K562 (cell line): Measurements from ENCODE around the gene TIMM50. TPM values are rescaled to one million over a fixed set of nuclear protein-coding genes. Genes with fewer than 3 reads are reported as not detected.
A peak's percentile ranks its signal among the peaks of the same experiment; 100 is the strongest.

Source experiments
- ATAC-seq: fragments of 200-7000 bp; cut with Tn5 transposase; 3 replicates; pipeline ENCODE4 v1.9.1; 2020; ENCODE audit warnings: moderate library complexity
- BruUV-seq: library from RNA; stranded (reverse); fragments of 400-500 nt; replicated peaks from 2 replicates; lab custom pipeline; 2021; lab: Mats Ljungman, UMichigan
- CTCF ChIA-PET: fragments of 300-600 bp; formaldehyde crosslinking; extraction: SDS; loops from one replicate; lab custom pipeline; 2021; ENCODE audit warnings: low intra/inter-chr PET ratio; lab: Yijun Ruan, JAX
- POLR2A ChIA-PET: fragments of 300-600, 350-650 bp; sonication (Branson Sonifier 250); formaldehyde crosslinking; extraction: SDS; loops from one replicate; lab custom pipeline; 2021; ENCODE audit warnings: antibody characterized with exemption, inconsistent platforms; lab: Yijun Ruan, JAX
- DNase-seq, 4 experiments: peaks; one replicate each; pipeline versions ENCODE4 v3.0.0 to v3.0.0-alpha.2; 2011 to 2018; ENCODE audit warnings: low spot score in 3 of 4, mixed read lengths in 3 of 4; ENCODE audit errors: extremely low read depth in 1 of 4
- FAIRE-seq: peaks from 2 replicates; lab custom pipeline; 2011; peaks lifted over from hg19 to GRCh38; lab: Jason Lieb, UNC
- H2AFZ ChIP-seq: 2 replicates; pipeline ENCODE4 v1.6.0; 2011; ENCODE audit warnings: low read depth, low read length, control low read depth, inconsistent platforms
- H3K27ac ChIP-seq: fragments of 200-600 bp; 3 replicates; pipeline ENCODE4 v1.8.0; 2011; ENCODE audit warnings: low read depth, mild to moderate bottlenecking, control low read depth, inconsistent platforms, low read length, moderate library complexity, mixed read lengths; ENCODE audit errors: extremely low read depth
- H3K27me3 ChIP-seq, 2 experiments: fragments of 300-600 bp in 1 of 2; 2 replicates in 1 of 2; 3 replicates in 1 of 2; pipeline versions ENCODE4 v1.6.0 to v1.8.0; 2011; ENCODE audit warnings: inconsistent platforms in 2 of 2, low read length in 2 of 2, mild to moderate bottlenecking in 1 of 2, mixed read lengths in 1 of 2, moderate library complexity in 1 of 2; ENCODE audit not compliant: control insufficient read depth in 2 of 2, insufficient read depth in 2 of 2
- H3K36me3 ChIP-seq: fragments of 300-600 bp; 3 replicates; pipeline ENCODE4 v1.8.0; 2011; ENCODE audit warnings: mild to moderate bottlenecking, low read length, inconsistent platforms; ENCODE audit not compliant: control insufficient read depth, insufficient read depth
- H3K4me1 ChIP-seq, 2 experiments: fragments of 200-600 bp in 1 of 2; replicated peaks in 1 of 2; 2 replicates in 1 of 2; 3 replicates in 1 of 2; pipeline versions ENCODE4 v1.5.1 to v1.8.0; 2011; ENCODE audit warnings: inconsistent platforms in 2 of 2, low read length in 2 of 2, mild to moderate bottlenecking in 1 of 2, mixed read lengths in 1 of 2, moderate library complexity in 1 of 2; ENCODE audit not compliant: control insufficient read depth in 2 of 2, insufficient read depth in 2 of 2
- H3K4me2 ChIP-seq: 2 replicates; pipeline ENCODE4 v1.6.1; 2011; ENCODE audit warnings: low read length, control low read depth, inconsistent platforms, mixed read lengths; ENCODE audit not compliant: insufficient read depth
- H3K4me3 ChIP-seq: fragments of 200-600 bp; sonication (generic), shearing (Covaris generic); 2 replicates; pipeline ENCODE4 v1.5.1; 2016; ENCODE audit warnings: control low read depth, inconsistent platforms
- H3K79me2 ChIP-seq: fragments of 200-600 bp; 3 replicates; pipeline ENCODE4 v1.8.0; 2011; ENCODE audit warnings: low read length, inconsistent platforms; ENCODE audit not compliant: control insufficient read depth, insufficient read depth
- H3K9ac ChIP-seq, 2 experiments: 2 replicates each; pipeline versions ENCODE4 v1.6.0 to v1.6.1; 2011; ENCODE audit warnings: low read depth in 2 of 2, low read length in 2 of 2, control low read depth in 1 of 2, inconsistent platforms in 1 of 2, mild to moderate bottlenecking in 1 of 2, mixed read lengths in 1 of 2; ENCODE audit not compliant: insufficient read depth in 1 of 2
- H3K9me1 ChIP-seq: one replicate; pipeline ENCODE4 v1.6.0; 2011; ENCODE audit warnings: inconsistent platforms, mild to moderate bottlenecking, low read length, moderate library complexity; ENCODE audit not compliant: control insufficient read depth, insufficient read depth
- H3K9me3 ChIP-seq: replicated peaks from 2 replicates; pipeline ENCODE4 v1.5.1; 2011; ENCODE audit warnings: low read depth, low read length, inconsistent platforms; ENCODE audit not compliant: control insufficient read depth, insufficient read depth
- H4K20me1 ChIP-seq: replicated peaks from 2 replicates; pipeline ENCODE4 v1.6.1; 2011; ENCODE audit warnings: low read length, inconsistent platforms, mixed read lengths; ENCODE audit not compliant: control insufficient read depth, insufficient read depth
- ADNP ChIP-seq: fragments of 200-800 bp; sonication (Bioruptor generic); IDR thresholded peaks from 2 replicates; pipeline ENCODE4 v1.6.1; 2016; ENCODE audit warnings: missing genetic modification characterization, missing compliant biosample characterization
- ATF3 ChIP-seq, 2 experiments: fragments of 450-650 bp in 1 of 2; sonication (generic) in 1 of 2; formaldehyde crosslinking in 1 of 2; IDR thresholded peaks in 1 of 2; conservative IDR thresholded peaks in 1 of 2; 2 replicates each; pipeline versions ENCODE4 v1.6.1 to v1.8.1; 2016 to 2023; ENCODE audit warnings: mild to moderate bottlenecking in 2 of 2, moderate library complexity in 2 of 2, inconsistent platforms in 1 of 2, missing genetic modification reagents in 1 of 2
- BCOR ChIP-seq: fragments of 450-650 bp; IDR thresholded peaks from 2 replicates; pipeline ENCODE4 v1.6.1; 2016
- BRD4 ChIP-seq: fragments of 200-600 bp; sonication (generic); IDR thresholded peaks from 2 replicates; pipeline ENCODE4 v1.6.1; 2017; ENCODE audit warnings: inconsistent platforms
- BRD9 ChIP-seq: fragments of 450-650 bp; IDR thresholded peaks from 2 replicates; pipeline ENCODE4 v1.6.1; 2018; ENCODE audit warnings: low read depth; ENCODE audit not compliant: partially characterized antibody
- FOS ChIP-seq: IDR thresholded peaks from 3 replicates; pipeline ENCODE4 v1.6.1; 2011; ENCODE audit not compliant: insufficient read length; ENCODE audit errors: extremely low read depth
- FOXP4 ChIP-seq: sonication (generic); formaldehyde crosslinking; IDR thresholded peaks from 2 replicates; pipeline ENCODE4 v1.8.0; 2022; ENCODE audit warnings: mild to moderate bottlenecking, missing genetic modification reagents, borderline replicate concordance
- GATA2 ChIP-seq: sonication (generic); formaldehyde crosslinking; IDR thresholded peaks from 2 replicates; pipeline ENCODE4 v1.4.0; 2020; ENCODE audit warnings: mild to moderate bottlenecking, missing genetic modification reagents
- GTF2F1 ChIP-seq: IDR thresholded peaks from 2 replicates; pipeline ENCODE4 v1.6.1; 2011; ENCODE audit warnings: low read depth, low read length, improper control_type of control experiment
- HDAC6 ChIP-seq: IDR thresholded peaks from 2 replicates; pipeline ENCODE4 v1.6.1; 2012; ENCODE audit warnings: low read depth, mild to moderate bottlenecking, control low read depth, inconsistent platforms, low read length, moderate library complexity
- HMG20A ChIP-seq: fragments of 450-650 bp; formaldehyde crosslinking; conservative IDR thresholded peaks from 2 replicates; pipeline ENCODE4 v1.4.0; 2020; ENCODE audit warnings: mild to moderate bottlenecking, mixed read lengths
- KDM1A ChIP-seq, 2 experiments: fragments of 450-650 bp; IDR thresholded peaks; 2 replicates each; pipeline ENCODE4 v1.6.1; 2016; ENCODE audit warnings: mild to moderate bottlenecking in 2 of 2
- MITF ChIP-seq: IDR thresholded peaks from 2 replicates; pipeline ENCODE4 v1.6.1; 2014; ENCODE audit warnings: antibody characterized with exemption
- PCBP1 ChIP-seq: fragments of 200-400 bp; formaldehyde crosslinking; IDR thresholded peaks from 2 replicates; pipeline ENCODE4 v1.6.1; 2018; ENCODE audit warnings: mild to moderate bottlenecking, low read depth, low read length; ENCODE audit not compliant: poor library complexity, severe bottlenecking
- POLR2A ChIP-seq: fragments of 450-650 bp; conservative IDR thresholded peaks from 2 replicates; pipeline ENCODE4 v1.6.1; 2016
- RBM14 ChIP-seq: fragments of 200-400 bp; formaldehyde crosslinking; IDR thresholded peaks from 2 replicates; pipeline ENCODE4 v1.6.1; 2018; ENCODE audit warnings: low read depth, mild to moderate bottlenecking, low read length, moderate library complexity, borderline replicate concordance; ENCODE audit not compliant: insufficient read depth
- RBM25 ChIP-seq: fragments of 200-400 bp; formaldehyde crosslinking; IDR thresholded peaks from 2 replicates; pipeline ENCODE4 v1.6.1; 2018; ENCODE audit warnings: low read length, low read depth, moderate library complexity; ENCODE audit not compliant: severe bottlenecking
- SMARCC2 ChIP-seq: fragments of 450-650 bp; IDR thresholded peaks from 2 replicates; pipeline ENCODE4 v1.6.1; 2017; ENCODE audit warnings: antibody characterized with exemption, moderate library complexity, mild to moderate bottlenecking, low read depth
- XRCC4 ChIP-seq: IDR thresholded peaks from one replicate; pipeline ENCODE4 v1.6.1; 2011; ENCODE audit not compliant: insufficient read depth, insufficient read length; ENCODE audit errors: extremely low read depth
- ZNF589 ChIP-seq: fragments of 200-800 bp; sonication (Bioruptor generic); IDR thresholded peaks from 2 replicates; pipeline ENCODE4 v1.6.1; 2016; ENCODE audit warnings: low read depth, missing genetic modification characterization, missing compliant biosample characterization
- WGBS: fragments of 100-300 bp; shearing (Covaris generic); methylation state at CpG from one replicate; pipeline ENCODE4 v1.1.6; 2016; ENCODE audit warnings: low coverage, mixed read lengths; ENCODE audit not compliant: insufficient coverage; ENCODE audit errors: missing lambda C conversion rate; 5-methylcytosine and 5-hydroxymethylcytosine counted together
- in situ Hi-C: fragments of 300-500 bp; cut with MboI; formaldehyde crosslinking; loops from 4 replicates; pipeline ENCODE4 v1.15.0; 2018; ENCODE audit warnings: inconsistent platforms, mixed read lengths
- intact Hi-C: fragments of 100-400 bp; cut with micrococcal nuclease; formaldehyde crosslinking; loops from 2 replicates; pipeline ENCODE4 v1.14.2; 2022
- polyA plus RNA-seq, 8 experiments: library from polyadenylated mRNA; depleted of rRNA in 4 of 8; stranded (reverse) in 5 of 8; unstranded in 3 of 8; fragments of >200 nt; fragmentation: Nextera tagmentation in 2 of 8; fragmentation: Illumina TruSeq in 1 of 8; extraction: Ambion mirVana in 2 of 8; extraction: Trizol in 1 of 8; gene quantifications; 2 replicates each; pipeline versions ENCODE4 v1.2.1 to v1.2.3, GENCODE V29; 2011 to 2014; ENCODE audit warnings: inconsistent platforms in 1 of 8, missing spikeins in 1 of 8
- total RNA-seq, 7 experiments: library from RNA; depleted of rRNA in 6 of 7; stranded (reverse); fragments of >200 nt in 6 of 7; fragmentation: Illumina TruSeq in 2 of 7; extraction: Trizol in 2 of 7; gene quantifications; 2 replicates each; pipeline versions ENCODE4 v1.2.1 to v1.2.3, GENCODE V29; 2011 to 2021; ENCODE audit warnings: low replicate concordance in 1 of 7

TIMM50 gene
- total and polyA plus RNA-seq, 9 of the 15 experiments (the other 6 are each of a cell fraction or from before 2014, with no cell fraction given): 28.3 to 221 (median 170) TPM

GRCh38 chr19:39492225-39492624 lies 11.6 kb downstream of the TIMM50 start:
- no peaks in the 10 kb centered on the region for H4K20me1 ChIP-seq
- H3K79me2 ChIP-seq: no peaks in the 10 kb centered on the region
- no peak overlapping the region for H3K4me2 ChIP-seq
- no peaks in the 10 kb centered on the region for H3K27me3 ChIP-seq
- CTCF ChIA-PET: no interaction called here
- 94% methylated on average over 6 of the region's 6 CpGs for WGBS
- ATAC-seq (0 out of 3 replicates have a peak, but pooled peaks have one; percentile 14), FAIRE-seq (no peak), DNase-seq (no peak)
- peaks cover 45% of the 10 kb centered on the region; the same call in 2 of the 3 replicates for H3K36me3 ChIP-seq
- H3K9me1 ChIP-seq: no peaks in the 10 kb centered on the region
- no peak overlapping the region for H3K4me3 ChIP-seq
- no peak overlapping the region for H3K27ac ChIP-seq
- H3K9ac ChIP-seq: no peak overlapping the region
- TSS peak; percentile 38 for BruUV-seq
- H3K4me1 ChIP-seq: peaks cover 0 to 3% of the 10 kb centered on the region in 2 experiments; a peak in 1 of 5 replicates
- H3K9me3 ChIP-seq: no peaks in the 10 kb centered on the region
- intact Hi-C loops (no loop called here), in situ Hi-C loops (no loop called here)
- no peak overlapping the region for H2AFZ ChIP-seq
- POLR2A ChIA-PET: interaction anchor here (0.6 to 1.2 kb wide), 4 partner anchors 9 to 57 kb away, joined by 3 to 6 read pairs (median 3); partner anchors contain the start of genes RPS16, SELENOV and TIMM50
- no peak for TF ChIP-seq PCBP1
- peak; percentile 51; the same call in 1 of the 2 replicates for TF ChIP-seq POLR2A
- TF ChIP-seq GTF2F1: no peak
- TF ChIP-seq ATF3 (IDR thresholded peaks at IDR 0.05): no peak
- TF ChIP-seq ATF3 (CRISPR knock-in tag; conservative IDR thresholded peaks at IDR 0.05): no peak
- no peak for TF ChIP-seq GATA2
- TF ChIP-seq BRD9: no peak
- no peak for TF ChIP-seq SMARCC2
- peak; percentile 85 for TF ChIP-seq BCOR
- TF ChIP-seq HDAC6: no peak
- no peak for TF ChIP-seq FOS
- TF ChIP-seq HMG20A (CRISPR knock-in tag): no peak
- TF ChIP-seq ZNF589: no peak
- TF ChIP-seq ADNP (tag): 0 out of 2 replicates have a peak, but pooled peaks have one; percentile 31
- no peak for TF ChIP-seq BRD4
- 0 out of 4 replicates have a peak, but pooled peaks have one; percentile 7 to 8 for TF ChIP-seq KDM1A (IDR thresholded peaks at IDR 0.05)
- no peak for TF ChIP-seq MITF
- peak; percentile 58 for TF ChIP-seq RBM25
- TF ChIP-seq RBM14: no peak
- TF ChIP-seq FOXP4: no peak
- TF ChIP-seq XRCC4: no peak
